GM13977 (cell line): ENCODE measurements around the gene REPS2.
A peak's percentile ranks its signal among the peaks of the same experiment; 100 is the strongest.

Experiments used
- DNase-seq: peaks from one replicate; pipeline ENCODE4 v3.0.0; 2012; ENCODE audit warnings: low spot score
- in situ Hi-C: fragments of 300-500 bp; cut with MboI; formaldehyde crosslinking; loops from one replicate; pipeline ENCODE4 v1.12.0; 2022; ENCODE audit warnings: low sequenced_read_pairs, low pct_unique_long_range_greater_than_20kb, mixed read lengths, inconsistent platforms; ENCODE audit not compliant: unreplicated experiment
- TF ChIP-seq, protein P1 (sequence below): IDR thresholded peaks from 2 replicates; pipeline ENCODE4 v1.5.1; 2012; ENCODE audit warnings: mild to moderate bottlenecking, control low read depth; ENCODE audit not compliant: insufficient read depth; ENCODE audit errors: extremely low read depth, missing control alignments

REPS2 gene

GRCh38 chrX:17040711-17041110 lies 94.3 kb downstream of the REPS2 start:
- TF ChIP-seq, protein P1, sequence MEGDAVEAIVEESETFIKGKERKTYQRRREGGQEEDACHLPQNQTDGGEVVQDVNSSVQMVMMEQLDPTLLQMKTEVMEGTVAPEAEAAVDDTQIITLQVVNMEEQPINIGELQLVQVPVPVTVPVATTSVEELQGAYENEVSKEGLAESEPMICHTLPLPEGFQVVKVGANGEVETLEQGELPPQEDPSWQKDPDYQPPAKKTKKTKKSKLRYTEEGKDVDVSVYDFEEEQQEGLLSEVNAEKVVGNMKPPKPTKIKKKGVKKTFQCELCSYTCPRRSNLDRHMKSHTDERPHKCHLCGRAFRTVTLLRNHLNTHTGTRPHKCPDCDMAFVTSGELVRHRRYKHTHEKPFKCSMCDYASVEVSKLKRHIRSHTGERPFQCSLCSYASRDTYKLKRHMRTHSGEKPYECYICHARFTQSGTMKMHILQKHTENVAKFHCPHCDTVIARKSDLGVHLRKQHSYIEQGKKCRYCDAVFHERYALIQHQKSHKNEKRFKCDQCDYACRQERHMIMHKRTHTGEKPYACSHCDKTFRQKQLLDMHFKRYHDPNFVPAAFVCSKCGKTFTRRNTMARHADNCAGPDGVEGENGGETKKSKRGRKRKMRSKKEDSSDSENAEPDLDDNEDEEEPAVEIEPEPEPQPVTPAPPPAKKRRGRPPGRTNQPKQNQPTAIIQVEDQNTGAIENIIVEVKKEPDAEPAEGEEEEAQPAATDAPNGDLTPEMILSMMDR: no peak
- DNase-seq: no peak
- in situ Hi-C loops: no loop called here

DNA sequence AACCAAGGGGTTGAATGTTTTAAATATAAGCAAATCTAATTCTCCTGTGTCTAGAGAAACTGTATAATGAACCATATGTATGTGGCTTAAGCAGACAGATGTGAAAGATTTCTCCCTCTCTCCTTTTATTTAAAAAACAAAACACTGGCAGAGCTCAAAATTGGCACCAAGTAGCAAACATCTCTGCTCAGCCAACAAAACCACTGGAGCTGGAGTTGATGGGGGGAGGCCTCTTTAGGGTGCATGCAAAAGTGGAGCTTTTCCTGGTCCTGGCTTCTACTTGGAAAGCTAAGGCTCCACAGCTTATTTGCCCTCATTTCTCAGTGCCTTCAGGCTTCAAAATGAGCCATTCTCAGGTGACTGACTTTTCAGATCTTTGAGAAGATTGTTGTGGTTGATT lies 95.6 kb downstream of the REPS2 start:
- DNase-seq: no peak
- in situ Hi-C loops: no loop called here
- TF ChIP-seq, protein P1: no peak

GRCh38 chrX:17046478-17047097 lies 100.1 kb downstream of the REPS2 start:
- TF ChIP-seq, protein P1: peak; percentile 90
- peak; percentile 44 for DNase-seq
- in situ Hi-C loops: no loop called here

DNA sequence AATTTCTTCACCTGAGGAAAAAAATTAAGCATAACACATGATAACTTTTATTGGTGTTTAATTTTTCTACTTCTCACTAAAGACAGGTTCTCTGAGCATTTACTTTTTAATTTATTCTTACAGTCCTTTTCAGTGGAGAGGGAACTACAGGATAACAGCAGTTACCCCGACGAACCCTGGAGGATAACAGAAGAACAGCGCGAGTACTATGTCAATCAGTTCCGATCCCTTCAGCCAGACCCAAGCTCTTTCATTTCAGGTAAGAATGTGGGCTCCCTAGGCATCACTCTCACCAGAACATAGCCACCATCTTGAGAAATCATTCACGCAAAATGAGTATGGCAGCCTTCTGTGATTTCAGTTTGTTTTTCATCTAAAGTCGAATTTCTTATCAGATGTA lies 100.8 kb downstream of the REPS2 start:
- no peak for DNase-seq
- in situ Hi-C loops: no loop called here
- TF ChIP-seq, protein P1: no peak

DNA sequence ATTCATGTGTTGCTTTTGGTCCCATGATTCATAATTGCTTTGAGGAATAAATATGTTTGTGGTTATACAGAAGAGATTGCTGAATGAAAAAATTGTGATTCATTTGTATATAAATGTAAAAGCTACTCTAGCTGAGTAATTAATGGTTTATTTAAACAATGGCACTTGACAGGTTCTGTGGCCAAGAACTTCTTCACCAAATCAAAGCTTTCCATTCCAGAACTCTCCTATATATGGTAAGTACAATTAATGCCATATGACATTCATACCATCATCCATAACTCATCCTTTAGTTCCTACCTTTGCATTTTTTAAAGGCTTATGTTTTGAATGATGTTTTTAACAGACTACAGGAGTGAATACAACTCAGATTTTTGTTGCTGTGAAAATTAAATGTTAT lies 105.8 kb downstream of the REPS2 start:
- DNase-seq: no peak
- TF ChIP-seq, protein P1: no peak
- in situ Hi-C loops: no loop called here

GRCh38 chrX:17052793-17053192 lies 106.3 kb downstream of the REPS2 start:
- DNase-seq: no peak
- in situ Hi-C loops: no loop called here
- TF ChIP-seq, protein P1: no peak
